GM23338 (cell line): Measurements from ENCODE around the gene TRABD2A. TPM values are rescaled to one million over a fixed set of nuclear protein-coding genes. Genes with fewer than 3 reads are reported as not detected.

ENCODE experiments used
- ATAC-seq: fragments of 200-7000 bp; cut with Tn5 transposase; 3 replicates; pipeline ENCODE4 v1.9.1; 2020
- DNase-seq: peaks from one replicate; pipeline ENCODE4 v3.0.0-alpha.2; 2015; ENCODE audit warnings: low spot score
- H2AFZ ChIP-seq: fragments of 200-600 bp; sonication (generic); 2 replicates; pipeline ENCODE4 v1.8.0; 2016; ENCODE audit warnings: antibody characterized with exemption, mild to moderate bottlenecking, moderate library complexity
- H3F3A ChIP-seq: fragments of 200-600 bp; sonication (generic); replicated peaks from 2 replicates; pipeline ENCODE4 v1.8.0; 2017; ENCODE audit warnings: antibody characterized with exemption, mixed run types, low read depth
- H3K27ac ChIP-seq: fragments of 200-600 bp; sonication (generic); 2 replicates; pipeline ENCODE4 v1.6.1; 2016; ENCODE audit warnings: low read depth
- H3K27me3 ChIP-seq: fragments of 200-600 bp; sonication (generic); 2 replicates; pipeline ENCODE4 v1.8.0; 2016; ENCODE audit warnings: mild to moderate bottlenecking, mixed run types, moderate library complexity; ENCODE audit not compliant: insufficient read depth
- H3K36me3 ChIP-seq: fragments of 200-600 bp; sonication (generic); 2 replicates; pipeline ENCODE4 v1.8.0; 2016; ENCODE audit warnings: mild to moderate bottlenecking; ENCODE audit not compliant: insufficient read depth
- H3K4me1 ChIP-seq: fragments of 200-600 bp; sonication (generic); 2 replicates; pipeline ENCODE4 v1.8.0; 2016; ENCODE audit warnings: mild to moderate bottlenecking, moderate library complexity; ENCODE audit not compliant: insufficient read depth
- H3K4me2 ChIP-seq: fragments of 200-600 bp; sonication (generic); 2 replicates; pipeline ENCODE4 v1.7.1; 2017; ENCODE audit warnings: mixed run types
- H3K4me3 ChIP-seq: fragments of 200-600 bp; sonication (generic); 2 replicates; pipeline ENCODE4 v1.6.1; 2016; ENCODE audit warnings: mixed run types
- H3K79me2 ChIP-seq: fragments of 200-600 bp; sonication (generic); replicated peaks from 2 replicates; pipeline ENCODE4 v1.8.0; 2017; ENCODE audit warnings: mild to moderate bottlenecking; ENCODE audit not compliant: insufficient read depth
- H3K9me2 ChIP-seq: fragments of 200-600 bp; sonication (generic); 2 replicates; pipeline ENCODE4 v1.8.0; 2017; ENCODE audit not compliant: insufficient read depth
- H4K20me1 ChIP-seq: fragments of 200-600 bp; sonication (generic); replicated peaks from 2 replicates; pipeline ENCODE4 v1.8.0; 2017; ENCODE audit warnings: mild to moderate bottlenecking; ENCODE audit not compliant: insufficient read depth
- H3K27ac Mint-ChIP-seq: 2 replicates; pipeline ENCODE4 v1.8.0; 2020; ENCODE audit warnings: inconsistent platforms, mild to moderate bottlenecking, moderate library complexity, mixed read lengths
- H3K27me3 Mint-ChIP-seq: 3 replicates; pipeline ENCODE4 v1.8.0; 2022; ENCODE audit warnings: low read depth, mild to moderate bottlenecking, moderate library complexity, mixed read lengths, inconsistent platforms; ENCODE audit not compliant: insufficient read depth, poor library complexity
- H3K36me3 Mint-ChIP-seq: 3 replicates; pipeline ENCODE4 v1.8.0; 2021; ENCODE audit warnings: low read depth, mild to moderate bottlenecking, inconsistent platforms, moderate library complexity, mixed read lengths
- H3K4me1 Mint-ChIP-seq: 3 replicates; pipeline ENCODE4 v1.8.0; 2020; ENCODE audit warnings: mild to moderate bottlenecking, inconsistent platforms, mixed read lengths
- H3K4me3 Mint-ChIP-seq: 3 replicates; pipeline ENCODE4 v1.8.0; 2021; ENCODE audit warnings: moderate library complexity, mild to moderate bottlenecking, inconsistent platforms, mixed read lengths
- H3K9me3 Mint-ChIP-seq: 3 replicates; pipeline ENCODE4 v1.8.0; 2020; ENCODE audit warnings: moderate library complexity, mild to moderate bottlenecking, inconsistent platforms, mixed read lengths
- CREB1 ChIP-seq: fragments of 250-450 bp; sonication (Bioruptor Pico); IDR thresholded peaks from 2 replicates; pipeline ENCODE4 v1.5.0; 2020; ENCODE audit warnings: low read depth, mild to moderate bottlenecking, moderate library complexity
- CTCF ChIP-seq, 2 experiments: fragments of 200-600 bp in 1 of 2; sonication (generic) in 1 of 2; conservative IDR thresholded peaks; 2 replicates each; pipeline versions ENCODE4 v1.5.1 to v1.6.1; 2016 to 2017; ENCODE audit warnings: antibody characterized with exemption in 2 of 2, low read depth in 2 of 2, mild to moderate bottlenecking in 2 of 2, moderate library complexity in 1 of 2
- ETS1 ChIP-seq: IDR thresholded peaks from 2 replicates; pipeline ENCODE4 v1.6.1; 2016; ENCODE audit warnings: antibody characterized with exemption
- EZH2 ChIP-seq: fragments of 200-600 bp; sonication (generic); IDR thresholded peaks from one replicate; pipeline ENCODE4 v1.8.0; 2017; ENCODE audit warnings: antibody characterized with exemption, mild to moderate bottlenecking, low read depth; ENCODE audit not compliant: unreplicated experiment
- EZH2phosphoT487 ChIP-seq: fragments of 200-600 bp; sonication (generic); IDR thresholded peaks from one replicate; pipeline ENCODE4 v1.8.1; 2018; ENCODE audit warnings: antibody characterized with exemption; ENCODE audit not compliant: unreplicated experiment
- JUNB ChIP-seq: IDR thresholded peaks from one replicate; pipeline ENCODE4 v1.6.1; 2016; ENCODE audit warnings: antibody characterized with exemption; ENCODE audit not compliant: unreplicated experiment
- NANOG ChIP-seq: IDR thresholded peaks from 2 replicates; pipeline ENCODE4 v1.6.1; 2016; ENCODE audit warnings: antibody characterized with exemption, borderline replicate concordance
- POLR2AphosphoS5 ChIP-seq: IDR thresholded peaks from 2 replicates; pipeline ENCODE4 v1.6.1; 2016; ENCODE audit warnings: antibody characterized with exemption, low read depth
- REST ChIP-seq: IDR thresholded peaks from one replicate; pipeline ENCODE4 v1.6.1; 2018; ENCODE audit warnings: antibody characterized with exemption; ENCODE audit not compliant: unreplicated experiment
- STAT1 ChIP-seq: IDR thresholded peaks from one replicate; pipeline ENCODE4 v1.6.1; 2016; ENCODE audit warnings: antibody characterized with exemption; ENCODE audit not compliant: unreplicated experiment
- ZNF114 ChIP-seq: fragments of 250-450 bp; sonication (Bioruptor Pico); IDR thresholded peaks from 2 replicates; pipeline ENCODE4 v1.5.0; 2020; ENCODE audit warnings: mild to moderate bottlenecking, moderate library complexity
- ZNF331 ChIP-seq: fragments of 250-450 bp; sonication (Bioruptor Pico); IDR thresholded peaks from 2 replicates; pipeline ENCODE4 v1.5.0; 2020; ENCODE audit warnings: low read depth, mild to moderate bottlenecking, moderate library complexity
- ZNF462 ChIP-seq: fragments of 250-450 bp; sonication (Bioruptor Pico); IDR thresholded peaks from 2 replicates; pipeline ENCODE4 v1.5.0; 2020; ENCODE audit warnings: mild to moderate bottlenecking, moderate library complexity
- polyA plus RNA-seq: library from polyadenylated mRNA; unstranded; fragments of >200 nt; fragmentation: Nextera tagmentation; extraction: Ambion mirVana; gene quantifications from 2 replicates; pipeline ENCODE4 v1.2.1, GENCODE V29; 2016
- total RNA-seq: library from RNA; depleted of rRNA; stranded (reverse); fragments of >200 nt; shearing (Covaris generic); gene quantifications from 2 replicates; pipeline ENCODE4 v1.2.3, GENCODE V29; 2014

The TRABD2A gene
- total and polyA plus RNA-seq, 2 experiments from 2014 or later: 5.5 to 12.1 TPM

DNA sequence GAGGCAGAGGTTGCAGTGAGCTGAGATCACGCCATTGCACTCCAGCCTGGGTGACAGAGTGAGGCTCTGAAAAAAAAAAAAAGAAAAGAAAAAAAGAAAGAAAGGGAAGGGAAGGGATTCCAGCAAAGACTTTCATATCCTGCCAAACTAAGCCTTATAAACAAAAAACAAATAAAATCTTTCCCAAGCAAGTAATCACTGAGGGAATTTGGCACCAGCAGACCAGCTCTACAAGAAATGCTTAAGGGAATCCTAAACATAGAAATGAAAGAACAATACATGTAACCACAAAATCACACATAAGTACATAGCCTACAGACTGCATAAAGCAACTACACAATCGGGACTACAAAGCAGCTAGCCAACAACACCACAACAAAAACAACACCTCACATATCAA lies 79.1 kb downstream of the TRABD2A start:
- Mint-ChIP-seq H3K36me3 (no peaks in the 10 kb centered on the region), H3K9me3 (peaks cover 5% of the 10 kb centered on the region; the same call in 1 of the 3 replicates), H3K27me3 (peaks cover 7% of the 10 kb centered on the region), H3K4me3 (no peak overlapping the region), H3K27ac (no peak overlapping the region), H3K4me1 (peaks cover 18% of the 10 kb centered on the region)
- H3K9me2 ChIP-seq: peaks cover 3% of the 10 kb centered on the region; the same call in 1 of the 2 replicates
- TF ChIP-seq ZNF462 (CRISPR knock-in tag) (no peak), POLR2AphosphoS5 (no peak), CREB1 (CRISPR knock-in tag) (no peak), ETS1 (no peak), ZNF114 (CRISPR knock-in tag) (no peak), STAT1 (no peak), REST (no peak), NANOG (no peak), ZNF331 (CRISPR knock-in tag) (no peak), EZH2phosphoT487 (no peak), CTCF (conservative IDR thresholded peaks at IDR 0.05; ENCODE audit: low read depth in 2 of 2) (no peak), EZH2 (no peak), JUNB (no peak)
- H3F3A ChIP-seq: 0 out of 2 replicates have a peak, but pooled peaks cover 8% of the 10 kb centered on the region
- H4K20me1 ChIP-seq: no peaks in the 10 kb centered on the region
- no peak overlapping the region for H3K27ac ChIP-seq
- H3K79me2 ChIP-seq: no peaks in the 10 kb centered on the region
- H3K27me3 ChIP-seq: no peaks in the 10 kb centered on the region; the same call in 1 of the 2 replicates
- no peaks in the 10 kb centered on the region for H3K36me3 ChIP-seq
- H3K4me1 ChIP-seq: peaks cover 13% of the 10 kb centered on the region
- no peak overlapping the region for H2AFZ ChIP-seq
- no peak for ATAC-seq
- no peak overlapping the region for H3K4me3 ChIP-seq
- no peak for DNase-seq
- H3K4me2 ChIP-seq: no peak overlapping the region
